Prostate gland (tissue), 2 donors: ENCODE measurements around the gene UBAC1. TPM values are rescaled to one million over a fixed set of nuclear protein-coding genes. Genes with fewer than 3 reads are reported as not detected.

Experiments used
- DNase-seq: peaks from one replicate; pipeline ENCODE4 v3.0.0-alpha.2; 2019; ENCODE audit warnings: low spot score
- H3K27ac ChIP-seq, 2 donors: fragments of 200-600 bp; sonication (generic); 2 replicates each; pipeline ENCODE4 v1.5.1; 2017 to 2019
- H3K27me3 ChIP-seq: fragments of 200-600 bp; sonication (generic); replicated peaks from 2 replicates; pipeline ENCODE4 v1.5.1; 2019; ENCODE audit not compliant: insufficient read depth
- H3K36me3 ChIP-seq, 2 donors: fragments of 200-600 bp; sonication (generic); 1 replicate in 1 of 2; 2 replicates in 1 of 2; pipeline versions ENCODE4 v1.5.1 to v1.8.1; 2017 to 2019
- H3K4me1 ChIP-seq: fragments of 200-600 bp; sonication (generic); replicated peaks from 2 replicates; pipeline ENCODE4 v1.5.1; 2019
- H3K4me3 ChIP-seq, 2 donors: fragments of 200-600 bp; sonication (generic); 2 replicates each; pipeline ENCODE4 v1.5.1; 2017 to 2019
- H3K9me3 ChIP-seq: fragments of 200-600 bp; sonication (generic); 2 replicates; pipeline ENCODE4 v1.5.1; 2017
- CTCF ChIP-seq, 4 experiments: fragments of 200-600 bp in 2 of 4; fragments of 450-650 bp in 2 of 4; sonication (generic) in 2 of 4; IDR thresholded peaks; 1 replicate in 3 of 4; 2 replicates in 1 of 4; pipeline ENCODE4 v1.5.1; 2016 to 2019; ENCODE audit warnings: antibody characterized with exemption in 4 of 4, mild to moderate bottlenecking in 2 of 4, moderate library complexity in 2 of 4
- POLR2A ChIP-seq: fragments of 450-650 bp; IDR thresholded peaks from one replicate; pipeline ENCODE4 v1.6.1; 2016; ENCODE audit warnings: antibody characterized with exemption, mild to moderate bottlenecking
- POLR2AphosphoS5 ChIP-seq: sonication (generic); formaldehyde crosslinking; IDR thresholded peaks from one replicate; pipeline ENCODE4 v1.6.1; 2017; ENCODE audit warnings: antibody characterized with exemption
- WGBS: methylation state at CpG from one replicate; pipeline ENCODE4 v1.1.5; 2018; 5-methylcytosine and 5-hydroxymethylcytosine counted together
- intact Hi-C: fragments of 100-400 bp; cut with DNase I; formaldehyde crosslinking; loops from one replicate; pipeline ENCODE4 v1.14.2; 2022
- total RNA-seq, 2 donors: library from RNA; depleted of rRNA; stranded (reverse); fragments of >200 nt; gene quantifications; one replicate each; pipeline ENCODE4 v1.1.0, GENCODE V29; 2016

UBAC1 gene
- total RNA-seq, 2 donors from 2014 or later: 53.7 to 59.1 TPM

GRCh38 chr9:135979547-135980166, 18.5 kb upstream of the UBAC1 start:
- Histone ChIP-seq H3K27me3 (peaks cover 4% of the 10 kb centered on the region), H3K27ac (no peak overlapping the region)
- no peak for TF ChIP-seq POLR2A
- no peak for TF ChIP-seq CTCF (IDR thresholded peaks at IDR 0.05)
- no peak for TF ChIP-seq POLR2AphosphoS5

GRCh38 chr9:135978642-135979546, 17.7 kb upstream of the UBAC1 start:
- 23% methylated on average over 14 of the region's 20 CpGs for WGBS
- Histone ChIP-seq H3K4me3 (no peak overlapping the region), H3K9me3 (no peaks in the 10 kb centered on the region), H3K27ac (no peak overlapping the region), H3K4me1 (no peaks in the 10 kb centered on the region), H3K27me3 (peaks cover 4% of the 10 kb centered on the region), H3K36me3 (no peaks in the 10 kb centered on the region)
- intact Hi-C loops: no loop called here
- no peak for TF ChIP-seq POLR2AphosphoS5
- TF ChIP-seq POLR2A: no peak
- no peak for TF ChIP-seq CTCF (IDR thresholded peaks at IDR 0.05)
- DNase-seq: no peak

More at GRCh38 chr9:135979547-135980166, 18.5 kb upstream of the UBAC1 start:
- H3K4me1 ChIP-seq: no peaks in the 10 kb centered on the region
- 55% methylated on average over 16 of the region's 19 CpGs for WGBS
- intact Hi-C loops: no loop called here
- DNase-seq: no peak
- H3K36me3 ChIP-seq: no peaks in the 10 kb centered on the region
- no peak overlapping the region for H3K4me3 ChIP-seq
- H3K9me3 ChIP-seq: no peaks in the 10 kb centered on the region

GRCh38 chr9:135976944-135977343, 15.8 kb upstream of the UBAC1 start:
- intact Hi-C loops: no loop called here
- WGBS: 33% methylated on average over 13 of the region's 13 CpGs
- no peak overlapping the region for H3K27ac ChIP-seq
- DNase-seq: no peak
- TF ChIP-seq CTCF (IDR thresholded peaks at IDR 0.05): no peak
- TF ChIP-seq POLR2AphosphoS5: no peak
- no peak for TF ChIP-seq POLR2A
- no peaks in the 10 kb centered on the region for H3K36me3 ChIP-seq
- H3K4me3 ChIP-seq: no peak overlapping the region
- H3K4me1 ChIP-seq: no peaks in the 10 kb centered on the region
- peaks cover 4% of the 10 kb centered on the region for H3K27me3 ChIP-seq
- H3K9me3 ChIP-seq: no peaks in the 10 kb centered on the region

GRCh38 chr9:135976531-135976930, 15.4 kb upstream of the UBAC1 start:
- Histone ChIP-seq H3K36me3 (no peaks in the 10 kb centered on the region), H3K27me3 (peaks cover 4% of the 10 kb centered on the region), H3K27ac (no peak overlapping the region), H3K4me1 (no peaks in the 10 kb centered on the region), H3K9me3 (no peaks in the 10 kb centered on the region), H3K4me3 (no peak overlapping the region)
- intact Hi-C loops: no loop called here
- 48% methylated on average over 13 of the region's 13 CpGs for WGBS
- no peak for TF ChIP-seq CTCF (IDR thresholded peaks at IDR 0.05)
- DNase-seq: no peak
